HepG2 (cell line): ENCODE measurements around the gene GRIA2. TPM values are rescaled to one million over a fixed set of nuclear protein-coding genes. Genes with fewer than 3 reads are reported as not detected.

Experiments
- ARNT ChIP-seq: fragments of 450-650 bp; IDR thresholded peaks from 2 replicates; pipeline ENCODE4 v1.6.1; 2017
- ATM ChIP-seq: fragments of 450-650 bp; IDR thresholded peaks from 2 replicates; pipeline ENCODE4 v1.7.1; 2017; ENCODE audit warnings: mild to moderate bottlenecking, borderline replicate concordance
- CEBPB ChIP-seq: IDR thresholded peaks from 2 replicates; pipeline ENCODE4 v1.6.1; 2011; ENCODE audit warnings: low read depth, low read length, improper control_type of control experiment, borderline replicate concordance
- HOXA3 ChIP-seq: sonication (generic); formaldehyde crosslinking; IDR thresholded peaks from 2 replicates; pipeline ENCODE4 v1.5.0; 2020; ENCODE audit warnings: missing genetic modification reagents
- IKZF5 ChIP-seq: IDR thresholded peaks from 2 replicates; pipeline ENCODE4 v1.6.1; 2018; ENCODE audit warnings: missing genetic modification reagents, mild to moderate bottlenecking, missing compliant biosample characterization
- IRX3 ChIP-seq: sonication (generic); formaldehyde crosslinking; IDR thresholded peaks from 2 replicates; pipeline ENCODE4 v1.8.1; 2023; ENCODE audit warnings: mild to moderate bottlenecking, low read depth, missing genetic modification reagents, borderline replicate concordance
- JDP2 ChIP-seq: sonication (generic); formaldehyde crosslinking; IDR thresholded peaks from 2 replicates; pipeline ENCODE4 v1.8.1; 2022; ENCODE audit warnings: missing genetic modification reagents, borderline replicate concordance
- KDM5A ChIP-seq: fragments of 200-600 bp; sonication (generic); IDR thresholded peaks from 2 replicates; pipeline ENCODE4 v1.7.0; 2018; ENCODE audit warnings: antibody characterized with exemption, mild to moderate bottlenecking, low read length, borderline replicate concordance
- MIER2 ChIP-seq: IDR thresholded peaks from 2 replicates; pipeline ENCODE4 v1.6.1; 2016; ENCODE audit warnings: missing biosample characterization, missing genetic modification reagents
- MTA1 ChIP-seq: sonication (generic); formaldehyde crosslinking; IDR thresholded peaks from 2 replicates; pipeline ENCODE4 v1.4.0; 2020; ENCODE audit warnings: missing genetic modification reagents, mild to moderate bottlenecking, borderline replicate concordance
- NFKB2 ChIP-seq: sonication (generic); formaldehyde crosslinking; IDR thresholded peaks from 2 replicates; pipeline ENCODE4 v1.4.0; 2020; ENCODE audit warnings: missing genetic modification reagents, borderline replicate concordance
- RXRB ChIP-seq: IDR thresholded peaks from 2 replicates; pipeline ENCODE4 v1.6.1; 2016; ENCODE audit warnings: borderline replicate concordance, missing genetic modification reagents, missing compliant biosample characterization
- SMAD9 ChIP-seq: sonication (generic); formaldehyde crosslinking; IDR thresholded peaks from 2 replicates; pipeline ENCODE4 v1.5.1; 2020; ENCODE audit warnings: mild to moderate bottlenecking, missing genetic modification reagents
- SOX5 ChIP-seq: IDR thresholded peaks from 2 replicates; pipeline ENCODE4 v1.6.1; 2016; ENCODE audit warnings: borderline replicate concordance
- THYN1 ChIP-seq: sonication (generic); formaldehyde crosslinking; IDR thresholded peaks from 2 replicates; pipeline ENCODE4 v1.8.1; 2023; ENCODE audit warnings: low read depth, mild to moderate bottlenecking, moderate library complexity, missing genetic modification reagents, borderline replicate concordance
- ZNF160 ChIP-seq: sonication (generic); formaldehyde crosslinking; IDR thresholded peaks from 2 replicates; pipeline ENCODE4 v1.8.0; 2022; ENCODE audit warnings: mild to moderate bottlenecking, inconsistent platforms, missing genetic modification reagents
- ZNF3 ChIP-seq: IDR thresholded peaks from 2 replicates; pipeline ENCODE4 v1.7.0; 2017; ENCODE audit warnings: inconsistent platforms
- ZNF354B ChIP-seq: sonication (generic); formaldehyde crosslinking; IDR thresholded peaks from 2 replicates; pipeline ENCODE4 v1.8.0; 2022; ENCODE audit warnings: mild to moderate bottlenecking, missing genetic modification reagents
- ZNF431 ChIP-seq: sonication (generic); formaldehyde crosslinking; IDR thresholded peaks from 2 replicates; pipeline ENCODE4 v1.9.0; 2022; ENCODE audit warnings: missing genetic modification reagents, low read depth, mild to moderate bottlenecking, borderline replicate concordance
- polyA plus RNA-seq, 8 experiments: library from polyadenylated mRNA; depleted of rRNA in 3 of 8; stranded (reverse) in 7 of 8; unstranded in 1 of 8; fragments of >200 nt; fragmentation: Illumina TruSeq in 4 of 8; extraction: Trizol in 4 of 8; gene quantifications; 2 replicates each; pipeline versions ENCODE4 v1.2.1 to v1.2.3, GENCODE V29; 2011 to 2016; ENCODE audit warnings: low read depth in 4 of 8, missing spikeins in 1 of 8, mixed read lengths in 1 of 8; ENCODE audit not compliant: insufficient read depth in 1 of 8
- total RNA-seq, 5 experiments: library from RNA; depleted of rRNA; stranded (reverse); fragments of >200 nt; fragmentation: Illumina TruSeq; extraction: Trizol; gene quantifications; 2 replicates each; pipeline ENCODE4 v1.2.3, GENCODE V29; 2016; ENCODE audit warnings: low read depth in 1 of 5
- TF ChIP-seq, protein P1 (sequence below): sonication (generic); formaldehyde crosslinking; IDR thresholded peaks from 2 replicates; pipeline ENCODE4 v1.4.0; 2020; ENCODE audit warnings: missing genetic modification reagents, borderline replicate concordance
- TF ChIP-seq, protein P2 (sequence below): sonication (generic); formaldehyde crosslinking; IDR thresholded peaks from 2 replicates; pipeline ENCODE4 v1.4.0; 2020; ENCODE audit warnings: low read depth, mild to moderate bottlenecking, missing genetic modification reagents
- TF ChIP-seq, protein P3 (sequence below): sonication (generic); formaldehyde crosslinking; IDR thresholded peaks from 2 replicates; pipeline ENCODE4 v1.5.1; 2020; ENCODE audit warnings: mild to moderate bottlenecking, missing genetic modification reagents, moderate library complexity

Gene GRIA2
- total and polyA plus RNA-seq, 2 of the 13 experiments (the other 11 are each of a cell fraction or from before 2014, with no cell fraction given), result not detected

GRCh38 chr4:157220371-157220881, at the start of gene GRIA2 (continued):
- TF ChIP-seq NFKB2 (CRISPR knock-in tag) (peak; percentile 75; the same call in 1 of the 2 replicates), IRX3 (CRISPR knock-in tag) (peak; percentile 57; the same call in 1 of the 2 replicates), RXRB (CRISPR knock-in tag) (peak; percentile 58; the same call in 1 of the 2 replicates), CEBPB (no peak), ARNT (no peak), ZNF160 (CRISPR knock-in tag) (peak; percentile 76), IKZF5 (CRISPR knock-in tag) (peak; percentile 66; the same call in 1 of the 2 replicates), HOXA3 (peak; percentile 47; the same call in 1 of the 2 replicates), ZNF354B (CRISPR knock-in tag) (0 out of 2 replicates have a peak, but pooled peaks have one; percentile 52), ATM (no peak), THYN1 (CRISPR knock-in tag) (no peak), SOX5 (CRISPR knock-in tag) (0 out of 2 replicates have a peak, but pooled peaks have one; percentile 32), JDP2 (no peak; the same call in 1 of the 2 replicates), KDM5A (no peak), MIER2 (peak; percentile 98), ZNF431 (CRISPR knock-in tag) (0 out of 2 replicates have a peak, but pooled peaks have one; percentile 58), ZNF3 (CRISPR knock-in tag) (no peak), SMAD9 (no peak), MTA1 (CRISPR knock-in tag) (no peak)
- TF ChIP-seq, protein P1, sequence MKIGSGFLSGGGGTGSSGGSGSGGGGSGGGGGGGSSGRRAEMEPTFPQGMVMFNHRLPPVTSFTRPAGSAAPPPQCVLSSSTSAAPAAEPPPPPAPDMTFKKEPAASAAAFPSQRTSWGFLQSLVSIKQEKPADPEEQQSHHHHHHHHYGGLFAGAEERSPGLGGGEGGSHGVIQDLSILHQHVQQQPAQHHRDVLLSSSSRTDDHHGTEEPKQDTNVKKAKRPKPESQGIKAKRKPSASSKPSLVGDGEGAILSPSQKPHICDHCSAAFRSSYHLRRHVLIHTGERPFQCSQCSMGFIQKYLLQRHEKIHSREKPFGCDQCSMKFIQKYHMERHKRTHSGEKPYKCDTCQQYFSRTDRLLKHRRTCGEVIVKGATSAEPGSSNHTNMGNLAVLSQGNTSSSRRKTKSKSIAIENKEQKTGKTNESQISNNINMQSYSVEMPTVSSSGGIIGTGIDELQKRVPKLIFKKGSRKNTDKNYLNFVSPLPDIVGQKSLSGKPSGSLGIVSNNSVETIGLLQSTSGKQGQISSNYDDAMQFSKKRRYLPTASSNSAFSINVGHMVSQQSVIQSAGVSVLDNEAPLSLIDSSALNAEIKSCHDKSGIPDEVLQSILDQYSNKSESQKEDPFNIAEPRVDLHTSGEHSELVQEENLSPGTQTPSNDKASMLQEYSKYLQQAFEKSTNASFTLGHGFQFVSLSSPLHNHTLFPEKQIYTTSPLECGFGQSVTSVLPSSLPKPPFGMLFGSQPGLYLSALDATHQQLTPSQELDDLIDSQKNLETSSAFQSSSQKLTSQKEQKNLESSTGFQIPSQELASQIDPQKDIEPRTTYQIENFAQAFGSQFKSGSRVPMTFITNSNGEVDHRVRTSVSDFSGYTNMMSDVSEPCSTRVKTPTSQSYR (CRISPR knock-in tag), result peak; percentile 67; the same call in 1 of the 2 replicates
- TF ChIP-seq, protein P2, sequence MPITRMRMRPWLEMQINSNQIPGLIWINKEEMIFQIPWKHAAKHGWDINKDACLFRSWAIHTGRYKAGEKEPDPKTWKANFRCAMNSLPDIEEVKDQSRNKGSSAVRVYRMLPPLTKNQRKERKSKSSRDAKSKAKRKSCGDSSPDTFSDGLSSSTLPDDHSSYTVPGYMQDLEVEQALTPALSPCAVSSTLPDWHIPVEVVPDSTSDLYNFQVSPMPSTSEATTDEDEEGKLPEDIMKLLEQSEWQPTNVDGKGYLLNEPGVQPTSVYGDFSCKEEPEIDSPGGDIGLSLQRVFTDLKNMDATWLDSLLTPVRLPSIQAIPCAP (CRISPR knock-in tag), result no peak
- TF ChIP-seq, protein P3, sequence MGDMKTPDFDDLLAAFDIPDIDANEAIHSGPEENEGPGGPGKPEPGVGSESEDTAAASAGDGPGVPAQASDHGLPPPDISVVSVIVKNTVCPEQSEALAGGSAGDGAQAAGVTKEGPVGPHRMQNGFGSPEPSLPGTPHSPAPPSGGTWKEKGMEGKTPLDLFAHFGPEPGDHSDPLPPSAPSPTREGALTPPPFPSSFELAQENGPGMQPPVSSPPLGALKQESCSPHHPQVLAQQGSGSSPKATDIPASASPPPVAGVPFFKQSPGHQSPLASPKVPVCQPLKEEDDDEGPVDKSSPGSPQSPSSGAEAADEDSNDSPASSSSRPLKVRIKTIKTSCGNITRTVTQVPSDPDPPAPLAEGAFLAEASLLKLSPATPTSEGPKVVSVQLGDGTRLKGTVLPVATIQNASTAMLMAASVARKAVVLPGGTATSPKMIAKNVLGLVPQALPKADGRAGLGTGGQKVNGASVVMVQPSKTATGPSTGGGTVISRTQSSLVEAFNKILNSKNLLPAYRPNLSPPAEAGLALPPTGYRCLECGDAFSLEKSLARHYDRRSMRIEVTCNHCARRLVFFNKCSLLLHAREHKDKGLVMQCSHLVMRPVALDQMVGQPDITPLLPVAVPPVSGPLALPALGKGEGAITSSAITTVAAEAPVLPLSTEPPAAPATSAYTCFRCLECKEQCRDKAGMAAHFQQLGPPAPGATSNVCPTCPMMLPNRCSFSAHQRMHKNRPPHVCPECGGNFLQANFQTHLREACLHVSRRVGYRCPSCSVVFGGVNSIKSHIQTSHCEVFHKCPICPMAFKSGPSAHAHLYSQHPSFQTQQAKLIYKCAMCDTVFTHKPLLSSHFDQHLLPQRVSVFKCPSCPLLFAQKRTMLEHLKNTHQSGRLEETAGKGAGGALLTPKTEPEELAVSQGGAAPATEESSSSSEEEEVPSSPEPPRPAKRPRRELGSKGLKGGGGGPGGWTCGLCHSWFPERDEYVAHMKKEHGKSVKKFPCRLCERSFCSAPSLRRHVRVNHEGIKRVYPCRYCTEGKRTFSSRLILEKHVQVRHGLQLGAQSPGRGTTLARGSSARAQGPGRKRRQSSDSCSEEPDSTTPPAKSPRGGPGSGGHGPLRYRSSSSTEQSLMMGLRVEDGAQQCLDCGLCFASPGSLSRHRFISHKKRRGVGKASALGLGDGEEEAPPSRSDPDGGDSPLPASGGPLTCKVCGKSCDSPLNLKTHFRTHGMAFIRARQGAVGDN, result peak; percentile 49
